T-helper 22 cell (primary cell): ENCODE measurements around the gene GRID1.

Experiments
- DNase-seq: peaks from one replicate; pipeline ENCODE4 v3.0.0-alpha.2; 2020; ENCODE audit warnings: low read depth

Gene GRID1

DNA sequence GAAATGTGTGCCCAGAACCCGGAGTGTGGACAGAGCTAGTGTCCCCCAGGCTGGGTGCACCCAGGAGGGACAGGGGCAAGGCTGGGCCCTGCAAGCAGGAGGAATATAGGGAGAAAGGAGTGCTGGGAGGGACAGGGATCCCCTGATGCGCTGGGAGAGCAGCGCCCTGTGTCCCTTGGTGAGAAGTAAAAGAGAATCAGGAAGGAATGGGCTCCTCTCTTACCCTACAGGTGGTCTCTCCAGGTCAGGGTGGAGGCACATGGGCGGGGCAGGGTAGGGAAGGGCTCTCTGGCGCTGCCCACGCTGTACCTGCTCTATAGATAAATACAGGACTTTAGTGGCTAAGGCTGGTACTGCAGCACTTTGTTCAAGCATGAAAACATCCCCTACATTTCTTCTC, 753.8 kb downstream of the GRID1 start:
- DNase-seq: no peak

DNA sequence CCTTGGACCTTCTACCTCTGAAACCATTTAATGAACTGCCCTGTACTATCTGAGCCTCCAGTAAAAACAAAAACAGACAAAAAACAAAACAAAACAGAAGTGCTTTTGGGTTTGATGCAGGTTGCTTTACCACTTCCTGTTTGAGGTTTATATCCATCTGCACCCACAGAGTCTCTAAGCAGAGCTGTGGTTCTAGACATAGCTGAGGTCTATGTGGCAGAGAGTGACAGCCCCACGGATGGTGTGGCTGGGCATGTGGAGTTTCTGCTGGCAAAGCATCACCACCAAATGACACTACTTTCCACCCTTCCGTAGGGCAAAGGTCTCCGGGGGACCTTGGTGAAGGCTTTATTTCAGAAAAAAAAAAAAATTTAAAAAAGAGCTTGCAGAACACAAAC, 754.2 kb downstream of the GRID1 start:
- DNase-seq: peak; percentile 39

DNA sequence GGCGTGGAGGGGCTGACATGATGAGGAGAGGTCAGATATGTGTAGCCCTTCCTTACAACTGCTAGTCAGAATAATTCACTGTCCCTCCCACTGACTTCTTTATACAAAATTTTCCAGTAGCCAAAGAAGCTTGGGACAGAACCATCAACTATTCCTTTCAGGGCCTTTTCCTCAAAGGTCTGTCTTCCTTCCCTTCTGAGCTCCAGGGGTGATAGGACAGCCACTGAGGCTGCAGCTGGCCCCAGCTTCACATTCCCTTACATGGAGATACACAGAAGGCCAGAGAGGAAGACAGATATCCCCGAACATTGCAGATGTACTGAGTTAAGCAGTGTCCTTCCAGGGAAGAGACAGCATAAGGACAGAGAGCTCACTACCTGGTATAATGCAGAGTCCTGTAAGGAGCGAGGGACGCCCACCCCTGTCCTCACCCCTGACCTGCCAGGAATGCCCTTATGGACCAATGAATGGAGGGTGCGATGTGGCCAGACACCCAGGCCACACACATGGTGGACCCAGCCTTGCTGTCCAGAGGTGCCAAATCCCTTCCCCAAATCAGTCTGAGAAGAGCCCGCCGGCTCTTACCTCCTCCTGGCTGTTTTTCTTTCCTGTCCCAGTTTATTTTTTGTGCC, 754.7 kb downstream of the GRID1 start:
- no peak for DNase-seq

DNA sequence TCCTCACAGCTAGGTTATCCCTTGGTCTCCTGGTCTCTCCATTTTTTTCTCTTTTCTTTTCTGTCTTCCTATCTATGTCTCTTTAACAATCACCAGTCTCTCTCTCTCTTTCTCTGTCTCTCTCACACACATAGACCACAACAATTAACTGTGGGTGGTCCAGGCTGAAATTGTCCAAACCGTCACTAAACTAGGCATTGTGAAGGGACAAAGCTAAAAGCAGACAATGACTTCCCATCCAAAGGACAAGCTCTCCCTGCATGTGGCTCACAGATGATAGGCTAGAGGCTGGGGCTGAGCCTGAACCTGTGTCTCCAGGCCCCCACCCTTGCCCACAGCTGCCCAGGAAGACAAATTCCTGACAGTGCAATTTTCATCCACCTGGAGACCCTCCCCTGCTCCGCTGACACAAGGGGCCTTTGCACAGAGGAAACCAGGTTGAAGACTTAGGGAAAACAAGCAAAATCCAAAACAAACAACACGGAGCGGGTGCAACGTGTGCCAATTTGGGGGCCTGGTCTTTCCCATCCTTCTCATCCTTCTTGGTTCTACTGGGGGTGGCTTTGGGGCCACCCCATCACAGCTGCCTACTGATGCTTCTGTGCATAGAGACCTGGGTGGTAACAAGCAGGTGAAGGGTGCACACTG, 755.4 kb downstream of the GRID1 start:
- DNase-seq: no peak

DNA sequence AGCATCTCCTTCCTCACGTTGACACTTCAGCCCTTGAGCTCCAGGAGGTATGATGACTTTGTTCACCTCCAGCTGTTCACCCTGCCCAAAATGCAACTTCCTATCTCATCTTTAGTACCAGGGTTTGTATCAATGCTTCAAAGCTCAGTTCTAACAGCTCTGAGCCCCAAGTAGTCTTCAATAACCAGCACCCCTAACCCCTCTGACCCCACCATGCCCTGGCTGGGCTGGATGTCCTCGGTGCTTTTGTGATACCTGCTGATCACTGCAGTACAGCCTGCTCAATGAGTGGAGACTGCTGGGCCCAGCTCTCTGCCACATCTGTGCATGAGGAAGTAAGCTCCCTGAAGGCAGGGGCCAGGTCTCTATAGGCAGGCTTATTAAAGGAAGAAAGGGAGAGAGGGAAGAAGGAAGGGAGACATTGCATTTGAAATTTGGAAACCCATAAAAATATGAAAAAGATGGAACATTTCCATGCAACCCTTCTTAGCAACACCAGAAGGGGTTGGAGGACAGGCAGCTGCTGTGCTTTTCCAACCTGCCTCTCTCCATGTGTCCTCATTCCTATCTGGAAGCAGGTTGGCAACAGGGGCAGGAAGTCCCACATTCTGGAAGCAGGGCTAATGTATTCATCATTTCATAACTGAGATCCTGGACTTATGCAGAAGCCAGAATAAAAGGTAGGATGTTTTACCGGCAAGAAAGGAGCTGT, 756.1 kb downstream of the GRID1 start:
- DNase-seq: no peak

DNA sequence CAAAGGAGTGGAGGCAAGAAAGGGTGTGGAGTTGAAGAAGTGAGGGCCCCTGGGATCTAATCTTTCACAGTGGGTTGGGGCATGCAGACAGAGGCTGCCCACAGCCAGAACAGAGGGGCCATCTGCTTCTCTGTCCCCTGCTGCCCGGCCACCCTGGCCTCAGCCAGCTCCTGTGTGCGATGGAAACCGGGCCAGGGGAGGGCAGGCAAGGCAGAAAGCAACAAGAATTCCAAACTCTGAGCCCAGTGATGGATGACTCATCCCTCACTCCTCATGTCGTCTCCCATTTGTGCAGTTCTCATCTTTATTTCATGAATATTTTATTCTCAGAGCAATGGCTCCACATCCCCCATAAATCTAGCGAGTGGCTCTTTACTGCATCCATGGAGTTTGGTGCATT, 757.1 kb downstream of the GRID1 start:
- DNase-seq: no peak

DNA sequence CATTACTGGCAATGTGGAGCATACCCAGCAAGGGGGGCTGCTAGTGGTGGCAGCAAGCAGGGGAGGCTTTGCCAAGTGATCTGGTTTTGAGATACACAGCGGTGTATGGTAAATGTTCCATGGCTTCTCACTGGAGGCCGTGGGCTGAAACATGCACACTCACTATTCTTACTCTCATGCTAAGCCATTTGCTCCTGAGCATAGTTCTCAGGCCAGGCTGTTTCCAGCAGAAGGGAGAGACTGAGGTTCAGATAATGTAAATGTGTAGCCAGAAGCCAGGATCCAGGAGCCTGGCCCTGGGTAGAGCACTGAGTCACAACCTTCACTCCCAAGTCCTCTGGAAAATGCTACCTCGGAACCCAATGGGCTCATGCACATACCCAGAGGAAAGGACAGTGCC, 757.9 kb downstream of the GRID1 start:
- no peak for DNase-seq

DNA sequence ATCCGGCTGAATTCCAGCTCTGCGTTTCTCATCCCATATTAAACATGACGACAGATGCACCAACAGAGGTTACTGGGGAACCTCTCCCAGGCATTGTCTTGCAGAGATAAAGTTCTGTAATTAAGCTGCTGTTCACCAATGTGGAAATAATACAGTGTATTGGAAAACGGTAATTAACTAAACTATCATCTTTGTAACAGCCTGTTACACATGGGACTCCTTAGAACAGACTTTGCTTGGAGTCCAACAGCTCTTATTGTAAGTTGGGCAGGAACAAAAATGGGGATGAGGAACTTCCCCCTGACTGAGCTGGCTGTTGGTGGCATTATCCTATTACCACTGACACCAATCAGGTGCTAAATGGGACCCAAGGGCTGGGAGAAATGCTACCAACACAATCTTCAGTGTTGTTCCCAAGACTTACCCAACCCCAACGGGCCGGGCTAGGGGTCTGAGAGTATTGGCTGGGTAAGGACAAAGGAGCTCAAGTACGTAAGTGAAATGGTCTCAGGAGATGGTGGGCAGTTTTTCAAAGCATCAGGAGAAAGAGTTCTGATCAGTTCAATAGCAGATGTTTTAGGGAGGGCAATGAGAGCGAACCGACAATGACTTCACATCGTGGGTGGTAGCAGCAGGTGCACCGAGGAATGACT, 759.4 kb downstream of the GRID1 start:
- DNase-seq: no peak

DNA sequence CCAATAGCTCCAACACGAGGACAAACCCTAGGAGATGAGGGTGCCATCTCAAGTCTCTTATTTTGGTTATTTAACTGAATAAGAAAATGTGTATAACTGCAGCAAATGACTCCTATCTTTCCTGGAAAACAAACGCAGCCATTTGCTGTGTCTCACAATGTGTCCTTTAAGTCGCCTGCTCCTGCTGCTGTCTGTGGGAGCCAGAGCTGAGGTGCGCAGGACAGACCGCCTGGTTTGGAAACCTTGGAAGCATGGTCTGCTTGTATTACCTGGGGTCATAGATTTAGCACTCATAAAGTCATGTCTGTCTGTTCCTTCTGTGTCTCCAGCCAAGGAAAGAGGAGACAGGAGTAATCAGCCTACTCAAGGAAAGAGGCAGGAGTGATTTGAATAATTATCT, 760.2 kb downstream of the GRID1 start:
- DNase-seq: no peak

DNA sequence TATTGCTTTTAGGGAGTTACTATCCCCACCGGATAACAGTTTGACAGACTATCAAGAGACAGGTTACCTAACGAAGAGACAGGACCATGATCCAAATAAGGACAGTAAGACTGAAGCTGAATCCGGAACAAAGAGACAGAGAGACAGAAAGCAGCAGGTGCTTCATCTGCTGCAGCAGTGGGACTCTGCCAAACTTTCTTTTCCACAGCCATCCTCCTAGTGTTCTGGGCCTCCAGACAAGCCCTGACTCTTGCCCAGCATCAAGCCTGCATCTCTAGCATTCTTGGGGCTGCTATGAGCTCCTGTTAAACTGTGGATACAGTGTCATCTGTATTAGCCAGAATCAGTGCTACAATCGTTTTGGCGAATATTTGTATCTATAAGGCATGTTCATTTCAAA, 761.7 kb downstream of the GRID1 start:
- DNase-seq: no peak

DNA sequence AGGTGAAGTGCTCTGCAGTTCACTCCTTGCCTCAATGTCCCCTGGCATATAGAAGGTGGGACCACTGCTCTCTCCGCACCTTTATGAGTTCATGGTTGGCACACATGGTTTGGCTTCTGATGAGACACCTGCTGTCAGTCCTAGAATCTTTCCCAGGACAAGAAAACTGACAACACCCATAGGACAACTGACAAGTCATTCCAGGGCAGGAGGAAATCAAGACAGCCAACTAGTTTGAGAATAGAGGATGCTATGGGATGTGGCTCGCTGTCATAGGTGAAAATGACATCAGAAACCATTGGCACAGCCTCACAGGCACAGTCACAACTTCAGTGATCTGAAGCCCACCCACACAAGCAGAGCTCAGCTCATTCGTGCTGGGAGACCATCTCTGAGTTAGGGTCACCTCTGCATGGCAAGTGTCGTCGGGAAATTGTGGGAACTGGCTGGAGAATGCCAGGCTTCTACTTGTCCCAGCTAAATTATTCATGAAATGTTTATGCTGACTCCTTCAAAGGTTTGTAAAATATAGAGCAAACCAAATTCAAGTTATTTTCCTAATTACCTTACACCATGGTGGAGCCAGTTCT, 762.4 kb downstream of the GRID1 start:
- DNase-seq: no peak

DNA sequence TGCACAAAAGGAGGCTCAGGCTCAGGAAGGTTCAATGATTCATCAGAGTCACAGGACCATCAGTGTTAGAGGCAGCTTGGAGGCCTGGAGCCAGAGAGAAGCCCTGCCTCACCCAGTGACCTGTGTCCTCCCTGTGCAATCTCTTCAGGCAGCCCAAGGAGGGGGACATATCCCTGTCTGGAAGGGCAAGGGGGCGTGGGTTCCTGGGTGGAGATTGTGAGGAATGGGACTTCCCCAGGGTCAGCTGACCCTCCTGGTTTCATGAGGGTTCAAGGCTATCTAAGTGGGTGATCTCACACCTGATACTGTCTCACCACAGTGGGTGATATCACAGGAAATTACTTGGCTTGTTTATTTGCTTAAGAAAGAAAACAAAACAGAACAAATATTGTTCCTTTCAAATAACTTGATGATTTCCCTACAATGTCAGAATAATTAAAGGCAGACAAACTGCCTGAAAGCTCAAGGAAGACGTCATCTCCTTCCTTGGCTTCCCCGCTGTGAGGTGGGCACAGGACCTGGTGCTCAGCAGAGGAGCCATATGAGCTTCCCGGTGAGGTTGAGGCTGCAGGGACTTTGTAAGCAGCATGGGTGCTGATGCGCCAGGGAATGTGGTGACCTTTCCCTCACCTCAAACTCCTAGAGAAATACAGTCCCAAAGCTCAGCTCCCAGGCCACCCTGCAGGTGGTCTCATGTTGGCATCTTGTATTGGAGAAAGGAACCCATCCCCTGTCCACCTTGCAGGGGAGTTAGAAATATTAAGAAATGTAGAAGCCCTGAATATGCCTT, 763.2 kb downstream of the GRID1 start:
- peak; percentile 45 for DNase-seq

DNA sequence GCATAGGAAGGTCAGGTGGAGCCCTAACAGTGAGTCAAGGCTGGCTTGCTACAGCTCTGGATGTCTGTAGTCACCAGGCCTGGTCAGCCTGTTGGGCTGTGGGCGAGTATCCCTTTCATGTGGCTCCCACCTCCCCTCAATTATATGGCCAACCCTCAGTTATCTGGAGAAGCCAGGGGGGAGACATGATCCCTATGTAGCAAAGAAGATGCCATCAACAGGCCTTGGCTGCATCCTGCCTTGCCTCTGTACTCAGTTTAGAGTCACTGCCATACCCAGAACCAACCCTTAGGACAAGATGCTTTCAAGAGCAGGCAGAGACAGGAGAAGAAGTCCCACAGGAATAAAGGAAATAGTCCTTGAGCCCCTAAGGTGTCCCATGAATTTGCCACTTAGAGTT, 763.9 kb downstream of the GRID1 start:
- DNase-seq: no peak

DNA sequence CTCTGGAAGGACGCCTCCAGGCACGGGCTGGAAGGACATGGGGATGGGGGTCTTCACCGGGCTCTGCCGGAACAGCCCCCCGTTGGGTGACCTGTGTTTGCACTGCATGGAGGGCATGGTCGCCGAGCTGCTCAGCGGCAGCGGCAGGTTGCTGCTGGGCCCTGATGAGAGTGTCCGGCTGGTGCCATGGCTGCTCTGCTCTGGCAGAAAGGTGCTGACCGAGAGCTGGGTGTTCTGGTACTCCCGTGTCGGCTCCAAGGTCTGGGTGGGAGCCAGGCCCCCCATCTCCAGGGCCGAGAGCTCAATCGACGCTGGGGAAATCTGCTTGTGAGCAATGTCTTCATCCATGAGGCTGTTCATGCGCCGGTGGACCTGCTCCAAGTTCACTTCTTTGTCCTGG, 764.3 kb downstream of the GRID1 start:
- DNase-seq: no peak

DNA sequence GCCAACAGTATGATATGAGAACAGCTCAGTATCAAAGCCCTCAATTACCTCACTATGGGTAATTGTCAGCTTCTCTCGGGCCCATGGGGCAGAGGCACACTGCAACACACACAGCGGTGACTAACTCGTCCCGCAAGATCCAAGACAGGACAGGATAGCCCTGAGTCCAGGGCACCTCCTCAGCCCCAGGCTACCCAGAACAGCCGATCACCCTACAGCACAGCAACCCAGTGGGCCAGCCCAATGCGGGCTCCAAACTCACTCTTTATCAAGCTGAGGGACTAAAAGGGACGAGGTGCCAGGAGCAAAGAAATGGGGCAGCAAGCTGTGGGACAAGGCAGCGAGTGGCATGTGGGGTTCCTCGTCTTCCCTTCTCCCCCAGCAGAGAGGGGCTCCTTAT, 765.1 kb downstream of the GRID1 start:
- DNase-seq: no peak

DNA sequence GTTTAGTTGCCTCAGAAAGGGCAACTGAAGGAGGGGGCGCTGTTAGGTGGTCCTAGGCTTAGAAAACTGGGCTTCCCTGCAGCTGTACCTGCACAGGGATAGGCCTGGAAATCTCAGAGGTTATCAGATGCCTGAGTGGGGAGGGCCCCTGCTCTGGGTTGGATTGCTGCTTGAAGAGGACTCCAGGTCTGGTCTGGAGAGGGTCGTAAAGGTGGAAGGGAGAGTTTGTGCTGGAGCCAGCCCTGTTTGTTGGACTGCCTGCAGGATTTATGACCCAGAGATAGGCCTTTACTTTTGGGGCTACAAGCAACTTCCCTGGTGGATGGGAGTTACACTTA, 765.9 kb downstream of the GRID1 start:
- DNase-seq: no peak

DNA sequence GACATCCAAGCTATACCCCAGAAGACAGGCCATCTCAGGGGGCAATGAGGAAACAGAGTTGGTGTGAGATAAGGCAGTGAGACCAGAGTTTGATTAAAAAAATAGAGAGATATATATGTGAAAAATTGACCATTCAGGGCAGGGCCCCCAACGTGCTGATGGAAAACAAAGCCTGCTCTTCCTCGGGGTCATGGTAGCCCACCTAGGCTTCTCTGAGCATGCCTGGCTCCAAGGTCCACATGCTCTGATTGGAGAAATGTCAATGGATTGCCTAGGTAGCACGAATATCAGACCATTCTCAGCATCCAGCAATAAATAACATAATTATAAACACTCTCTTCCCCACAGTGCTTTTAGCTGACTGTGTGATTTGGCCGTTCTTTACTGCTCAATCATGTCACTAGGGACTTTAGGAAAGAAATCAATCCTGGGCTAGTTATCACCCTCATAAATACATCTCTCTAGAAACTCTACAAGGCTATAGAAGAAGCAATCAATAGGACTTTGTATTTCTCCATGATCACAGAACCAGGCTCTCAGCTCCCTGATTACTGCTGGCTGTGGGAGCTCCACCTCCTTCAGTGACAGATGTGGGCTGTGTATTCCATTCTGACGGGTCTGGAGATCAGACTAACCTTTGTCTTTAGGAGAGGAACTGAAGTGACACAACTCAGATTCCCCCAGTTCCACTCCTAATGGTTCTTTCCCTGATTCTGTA, 766.4 kb downstream of the GRID1 start:
- no peak for DNase-seq

DNA sequence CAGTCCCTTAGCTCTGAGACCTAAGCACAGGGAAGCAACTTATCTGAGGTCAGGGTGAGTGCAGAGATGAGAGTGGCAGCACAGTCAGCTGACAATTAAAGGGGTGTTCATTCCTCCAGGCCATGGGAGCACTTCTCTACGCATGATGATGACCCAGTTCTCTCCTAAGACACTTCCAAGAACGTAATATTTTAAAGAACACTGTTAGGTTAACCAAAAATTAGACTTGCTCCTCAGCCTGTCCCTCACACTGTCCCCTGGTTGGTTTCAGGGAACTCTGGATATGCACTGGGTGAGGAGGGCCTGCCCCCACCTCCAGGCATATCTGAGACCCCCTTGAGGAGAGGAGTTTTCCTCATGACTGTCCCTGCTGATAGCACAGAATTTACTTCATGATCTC, 767.5 kb downstream of the GRID1 start:
- DNase-seq: no peak

DNA sequence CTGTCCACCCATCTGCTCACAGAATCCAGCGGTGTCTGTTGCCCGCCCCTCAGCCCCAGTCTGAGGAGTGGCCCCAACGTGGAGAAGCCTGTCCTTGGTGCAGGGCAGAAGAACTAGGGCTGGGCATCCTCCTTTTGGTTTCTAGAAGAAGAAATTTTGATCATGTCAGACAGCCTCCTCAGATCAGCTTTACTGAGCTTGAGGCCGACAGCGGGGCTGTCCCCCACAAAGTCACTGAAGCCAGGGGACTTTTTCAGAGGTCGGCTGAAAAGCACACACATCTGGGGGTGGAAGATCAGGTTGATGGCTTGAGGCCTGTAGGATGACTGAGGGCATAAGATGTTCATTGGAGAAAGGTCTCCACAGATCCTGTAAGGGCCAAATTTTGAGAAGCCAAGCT, 767.9 kb downstream of the GRID1 start:
- DNase-seq: no peak

DNA sequence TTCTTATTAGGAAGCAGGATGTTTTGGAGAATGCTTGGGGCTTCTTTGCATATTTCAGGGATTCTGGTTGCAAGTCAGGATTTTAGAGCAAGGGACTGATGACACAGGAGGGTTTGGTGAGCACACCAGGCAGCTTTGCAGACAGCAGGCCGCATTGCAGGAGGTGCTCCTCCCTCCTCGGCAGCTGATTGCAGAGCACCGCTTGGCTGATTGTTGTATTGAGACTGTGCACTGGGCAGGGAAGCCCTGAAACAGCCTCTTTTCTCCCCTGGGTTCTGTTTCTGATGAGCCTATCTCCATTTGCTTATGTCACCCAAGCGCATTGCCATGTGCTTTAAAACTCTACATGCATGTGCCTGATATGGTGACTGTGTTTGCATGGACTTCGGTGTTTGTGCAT, 769.6 kb downstream of the GRID1 start:
- no peak for DNase-seq

DNA sequence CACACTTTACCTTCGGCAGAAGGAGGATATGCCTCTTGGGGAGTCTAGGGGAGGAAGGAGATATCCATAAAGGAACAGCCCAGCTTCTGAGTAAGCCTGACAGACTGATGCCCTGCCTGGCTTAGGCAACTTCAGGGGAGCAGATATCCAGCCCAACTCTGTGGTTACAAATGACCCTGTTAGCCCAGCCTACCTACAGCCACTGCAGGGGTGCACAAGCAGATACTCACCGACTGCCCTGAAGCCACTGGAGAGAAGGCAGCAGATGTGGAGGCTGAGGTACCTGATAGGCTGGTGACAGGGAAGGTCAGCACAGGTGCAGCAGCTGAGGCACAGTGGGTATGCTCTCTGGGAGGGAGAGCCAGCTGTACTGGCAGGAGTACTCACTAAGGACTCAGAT, 770.2 kb downstream of the GRID1 start:
- no peak for DNase-seq
